ENCODE measurements around the gene MMP17. TPM values are rescaled to one million over a fixed set of nuclear protein-coding genes. Genes with fewer than 3 reads are reported as not detected.
"Not testable (repeated sequence)": the region's sequence is repeated elsewhere in the genome, so short reads cannot be mapped to it uniquely, and the experiment has no call there.

Gene MMP17
- total RNA-seq, 1 experiment from 2014 or later = 42.6 TPM

DNA sequence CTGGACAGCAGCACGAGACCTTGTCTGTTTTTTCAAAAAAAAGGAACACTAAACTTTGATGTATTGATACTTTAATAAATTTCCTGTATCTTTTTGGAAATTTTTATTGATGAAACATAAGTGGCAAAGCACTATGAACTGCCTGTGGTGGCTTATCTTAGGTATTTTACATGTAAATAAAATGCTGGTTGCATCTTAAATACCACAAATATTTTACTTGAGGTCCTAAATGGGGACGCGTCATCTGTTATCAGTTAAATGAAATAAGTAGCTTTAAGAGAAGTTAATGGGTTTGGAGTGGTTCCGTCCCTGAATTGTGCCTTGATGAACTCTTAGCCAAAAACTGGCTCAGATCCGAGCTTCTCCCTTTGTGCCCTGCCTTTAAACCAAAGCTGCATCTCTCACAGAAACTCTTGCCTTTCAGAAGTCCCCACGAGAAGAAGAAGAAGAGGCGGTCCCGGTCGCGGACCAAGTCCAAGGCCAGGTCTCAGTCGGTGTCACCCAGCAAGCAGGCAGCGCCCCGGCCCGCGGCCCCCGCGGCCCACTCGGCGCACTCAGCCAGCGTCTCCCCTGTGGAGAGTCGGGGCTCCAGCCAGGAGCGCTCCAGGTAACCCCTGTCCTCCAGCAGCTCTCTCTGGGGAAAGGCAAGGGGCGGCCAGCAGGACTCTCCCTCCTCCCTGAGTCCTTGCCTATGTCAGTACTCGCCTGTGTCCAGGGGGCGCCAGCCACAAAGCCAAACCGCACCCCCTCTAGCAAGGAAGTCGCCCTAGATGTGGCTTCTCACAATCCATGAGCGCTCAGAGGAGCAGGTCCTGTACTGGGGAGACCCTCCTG lies 31.2 kb upstream of the MMP17 start:
- in situ Hi-C loops (cut with HindIII; ENCODE audit: low pct_unique_long_range_greater_than_20kb, low sequenced_read_pairs) = no loop called here

DNA sequence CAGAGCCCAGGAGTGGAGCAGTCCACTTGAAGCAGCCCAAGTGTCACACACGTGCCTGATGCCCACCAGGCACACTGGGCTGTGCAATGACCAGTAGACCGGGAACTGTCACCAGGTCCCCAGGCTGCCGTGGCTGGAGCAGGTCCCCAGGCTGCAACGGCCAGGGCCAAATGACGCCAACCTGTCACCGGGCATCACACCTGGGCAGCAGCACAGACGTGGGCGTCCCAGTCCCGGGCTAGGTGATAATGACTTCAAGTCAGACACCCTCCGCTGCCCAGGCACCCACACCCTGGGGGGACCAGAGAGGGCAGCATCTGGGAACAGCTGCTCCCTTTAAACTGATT lies 30.6 kb upstream of the MMP17 start:
- in situ Hi-C loops (cut with HindIII; ENCODE audit: low pct_unique_long_range_greater_than_20kb, low sequenced_read_pairs) = no loop called here
- no peak for DNase-seq (ENCODE audit: low read depth, low spot score)

More for the DNA sequence above, 31.2 kb upstream of the MMP17 start:
- no peak for DNase-seq (ENCODE audit: low read depth, low spot score)

DNA sequence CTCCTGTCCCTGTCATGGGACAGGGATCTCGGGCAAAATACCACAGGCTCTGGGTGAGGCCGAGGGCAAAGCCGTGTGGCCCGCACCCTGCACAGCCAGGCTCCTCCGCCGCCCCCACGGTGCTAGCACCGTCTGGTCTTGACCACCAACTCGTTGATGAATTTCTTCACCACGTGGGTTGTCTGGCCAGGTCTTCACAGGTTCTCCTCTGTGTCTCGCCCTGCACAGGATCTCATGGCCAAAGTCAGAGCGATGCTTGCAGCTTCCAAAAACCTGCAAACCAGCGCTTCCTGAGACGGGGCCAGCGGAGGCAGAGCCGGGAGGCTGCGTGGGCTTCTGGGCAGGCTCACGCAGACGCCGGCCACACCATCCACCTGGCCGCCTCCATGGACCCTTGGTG lies 29.0 kb upstream of the MMP17 start:
- DNase-seq (ENCODE audit: low read depth, low spot score) = no peak
- in situ Hi-C loops (cut with HindIII; ENCODE audit: low pct_unique_long_range_greater_than_20kb, low sequenced_read_pairs) = no loop called here

DNA sequence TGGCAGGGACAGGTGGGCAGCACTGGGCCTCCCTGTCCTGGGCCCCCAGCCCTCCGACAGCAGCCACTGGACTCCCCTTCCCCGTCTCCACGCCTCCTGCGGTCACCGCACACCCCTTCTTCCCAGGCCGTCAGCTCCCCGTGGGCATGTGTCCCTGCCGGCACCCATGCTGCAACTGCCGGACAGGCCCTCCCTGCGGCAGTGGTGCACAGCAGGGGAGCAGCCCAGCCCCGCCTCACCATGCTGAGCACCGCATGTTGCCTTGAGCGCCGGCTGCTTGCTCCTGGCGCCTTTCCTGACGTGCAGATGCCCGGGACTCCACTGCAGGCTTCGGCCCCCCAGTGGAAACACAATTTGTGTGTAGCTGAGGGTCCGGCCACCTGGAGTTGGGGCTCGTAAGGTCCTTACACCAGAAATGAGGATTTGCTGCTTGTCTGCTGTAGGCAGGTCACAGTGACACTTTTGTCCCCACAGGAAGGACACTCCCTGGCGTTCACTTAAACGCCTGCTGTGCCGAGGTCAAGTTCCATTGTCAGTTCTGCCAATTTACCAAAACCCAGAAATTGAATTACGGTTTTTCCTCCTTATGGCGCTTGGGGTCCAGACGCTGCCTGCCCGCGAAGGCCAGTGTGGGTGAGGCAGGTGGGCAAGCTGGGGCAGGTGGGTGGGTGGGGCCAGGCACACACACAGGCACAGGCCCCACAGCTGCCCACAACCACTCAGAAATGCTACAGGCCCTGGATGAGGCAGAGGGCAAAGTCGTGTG lies 28.2 kb upstream of the MMP17 start:
- in situ Hi-C loops (cut with HindIII; ENCODE audit: low pct_unique_long_range_greater_than_20kb, low sequenced_read_pairs) = no loop called here
- DNase-seq (ENCODE audit: low read depth, low spot score) = no peak

DNA sequence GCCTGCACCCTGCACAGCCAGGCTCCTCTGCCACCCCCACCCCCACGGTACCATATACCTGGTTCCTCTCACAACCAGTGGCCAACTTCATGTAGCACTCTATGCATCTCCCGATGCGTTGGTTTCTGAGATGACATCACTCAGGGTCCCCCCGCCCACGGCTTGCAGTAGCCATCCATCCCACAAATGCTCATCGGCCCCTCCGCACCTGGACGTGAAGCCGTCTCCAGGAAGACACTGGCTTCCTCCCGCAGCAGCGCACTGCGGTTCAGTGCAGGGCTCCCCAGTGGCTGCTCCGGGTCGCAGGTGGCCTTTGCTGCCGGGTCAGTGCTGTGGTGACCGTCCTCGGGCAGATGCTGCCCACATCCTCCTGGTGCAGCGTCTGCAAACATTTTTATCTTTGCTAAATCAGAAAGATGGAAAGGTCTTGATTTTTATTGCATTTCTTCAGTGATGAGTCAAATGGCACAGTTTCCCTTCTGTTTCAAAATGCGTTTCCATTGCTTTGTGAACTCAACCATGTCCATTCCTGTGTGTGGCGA lies 27.5 kb upstream of the MMP17 start:
- no peak for DNase-seq (ENCODE audit: low read depth, low spot score)
- in situ Hi-C loops (cut with HindIII; ENCODE audit: low pct_unique_long_range_greater_than_20kb, low sequenced_read_pairs) = no loop called here

DNA sequence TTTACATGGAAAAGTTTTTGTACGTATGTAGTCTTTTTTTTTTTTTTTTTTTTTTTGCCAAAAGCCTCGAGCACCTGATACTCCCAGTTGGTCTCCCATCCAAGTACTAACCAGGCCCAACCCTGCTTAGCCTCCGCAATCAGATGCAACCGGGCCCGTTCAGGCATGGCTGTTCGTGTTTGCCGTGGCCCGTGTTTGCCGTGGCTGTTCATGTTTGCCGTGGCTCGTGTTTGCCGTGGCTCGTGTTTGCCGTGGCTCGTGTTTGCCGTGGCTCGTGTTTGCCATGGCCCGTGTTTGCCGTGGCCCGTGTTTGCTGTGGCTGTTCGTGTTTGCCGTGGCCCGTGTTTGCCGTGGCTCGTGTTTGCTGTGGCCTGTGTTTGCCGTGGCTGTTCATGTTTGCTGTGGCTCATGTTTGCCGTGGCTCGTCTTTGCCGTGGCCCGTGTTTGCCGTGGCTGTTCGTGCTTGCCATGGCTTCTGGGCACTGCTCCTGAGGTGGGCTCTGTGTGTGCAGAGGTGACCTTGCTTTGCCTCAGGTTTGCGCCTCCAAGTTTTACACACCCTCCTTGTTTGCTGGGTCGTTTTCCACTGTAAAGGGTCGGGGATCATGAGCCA lies 26.8 kb upstream of the MMP17 start:
- DNase-seq (ENCODE audit: low read depth, low spot score) = no peak
- in situ Hi-C loops (cut with HindIII; ENCODE audit: low pct_unique_long_range_greater_than_20kb, low sequenced_read_pairs) = no loop called here

DNA sequence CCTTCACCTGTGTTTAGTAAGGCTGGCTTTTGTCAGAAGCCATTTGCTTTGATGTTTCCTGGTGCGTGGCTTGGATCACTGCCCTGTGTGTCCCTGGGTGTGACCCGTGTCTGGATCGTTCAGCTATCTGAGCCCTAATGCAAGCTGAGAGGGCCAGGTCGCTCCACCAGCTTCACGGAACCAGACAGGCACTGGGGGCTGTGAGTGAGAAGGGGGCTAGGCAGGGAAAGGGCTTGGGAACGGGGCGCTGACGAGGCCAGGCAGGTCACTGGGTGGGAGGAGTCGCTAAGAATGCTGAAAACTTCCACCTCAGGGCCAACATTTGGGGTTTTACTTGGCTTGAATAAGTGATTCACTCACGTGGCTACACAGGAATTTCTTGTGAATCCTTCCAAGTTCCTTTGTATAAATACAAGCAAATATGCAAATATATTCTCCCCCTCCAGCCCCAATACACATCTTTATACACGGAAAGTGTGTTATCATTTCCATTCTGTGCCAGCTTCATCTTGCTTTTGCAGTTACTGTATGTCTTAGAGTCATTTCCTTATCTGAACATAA lies 24.2 kb upstream of the MMP17 start:
- no peak for DNase-seq (ENCODE audit: low read depth, low spot score)
- in situ Hi-C loops (cut with HindIII; ENCODE audit: low pct_unique_long_range_greater_than_20kb, low sequenced_read_pairs) = no loop called here

DNA sequence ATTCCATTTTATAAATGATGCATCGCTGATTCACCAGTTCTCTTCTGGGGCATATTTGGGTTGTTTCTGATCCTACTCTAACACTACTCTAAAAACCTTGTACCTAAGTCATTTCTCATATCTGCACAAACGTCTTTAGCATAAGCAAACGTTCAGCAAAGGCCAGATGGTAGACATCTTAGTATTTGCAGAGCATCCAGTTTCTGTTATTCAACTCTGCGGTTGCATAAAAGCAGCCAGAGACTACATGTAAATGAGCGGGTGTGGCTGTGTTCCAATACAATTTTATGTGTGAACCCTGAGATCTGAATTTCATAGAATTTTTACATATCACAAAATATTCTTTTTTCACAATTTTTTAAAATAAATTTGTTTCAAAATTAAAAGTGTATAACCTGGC lies 22.8 kb upstream of the MMP17 start:
- in situ Hi-C loops (cut with HindIII; ENCODE audit: low pct_unique_long_range_greater_than_20kb, low sequenced_read_pairs) = no loop called here
- DNase-seq (ENCODE audit: low read depth, low spot score) = no peak

DNA sequence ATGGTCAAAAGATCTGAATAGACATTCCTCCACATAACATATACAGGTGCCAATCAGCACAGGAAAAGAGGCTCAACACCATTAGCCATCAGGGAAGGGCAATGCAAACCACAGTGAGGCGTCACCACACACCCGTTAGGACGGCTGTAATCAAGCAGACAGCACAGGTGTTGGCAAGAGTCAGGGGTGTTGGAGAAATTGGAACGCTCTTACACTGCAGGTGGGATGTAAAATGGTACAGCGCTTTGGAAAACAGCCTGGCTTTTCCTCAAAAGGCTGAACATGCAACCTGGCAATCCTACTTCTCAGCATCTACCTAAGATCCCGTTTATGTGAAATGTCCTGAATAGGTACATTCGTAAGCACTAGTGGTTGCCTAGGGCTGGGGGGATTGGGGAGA lies 21.5 kb upstream of the MMP17 start:
- DNase-seq (ENCODE audit: low read depth, low spot score) = no peak
- in situ Hi-C loops (cut with HindIII; ENCODE audit: low pct_unique_long_range_greater_than_20kb, low sequenced_read_pairs) = no loop called here

DNA sequence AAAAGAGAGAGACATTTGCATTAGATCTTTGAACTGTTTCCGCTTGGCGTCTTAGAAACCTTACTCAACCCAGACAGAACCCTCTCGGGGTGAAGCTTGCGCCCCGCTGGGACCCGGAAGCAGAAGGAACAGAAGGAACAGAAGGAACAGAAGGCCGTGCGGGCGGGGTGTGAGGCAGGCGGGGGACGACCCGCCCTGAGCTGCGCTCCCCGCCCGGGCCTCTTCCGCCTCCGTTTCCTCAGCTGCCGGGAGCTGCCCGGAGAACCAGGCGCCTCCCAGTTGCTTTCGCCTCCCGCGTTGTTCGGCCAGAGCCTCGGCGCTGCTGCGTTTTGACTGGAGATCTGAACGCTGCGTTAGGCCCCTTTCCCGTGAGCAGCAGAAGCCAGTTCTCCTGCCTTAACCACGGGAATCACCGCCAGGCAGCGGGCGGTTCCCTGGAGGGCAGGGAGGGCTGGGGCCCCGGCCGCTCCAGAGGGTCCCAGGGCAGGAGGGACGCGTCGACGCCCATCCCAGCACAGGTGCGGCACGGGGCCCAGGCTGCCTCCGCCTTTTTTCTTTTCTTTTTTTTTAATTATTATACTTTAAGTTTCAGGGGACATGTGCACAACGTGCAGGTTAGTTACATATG lies 19.3 kb upstream of the MMP17 start:
- in situ Hi-C loops (cut with HindIII; ENCODE audit: low pct_unique_long_range_greater_than_20kb, low sequenced_read_pairs) = no loop called here
- no peak for DNase-seq (ENCODE audit: low read depth, low spot score)

DNA sequence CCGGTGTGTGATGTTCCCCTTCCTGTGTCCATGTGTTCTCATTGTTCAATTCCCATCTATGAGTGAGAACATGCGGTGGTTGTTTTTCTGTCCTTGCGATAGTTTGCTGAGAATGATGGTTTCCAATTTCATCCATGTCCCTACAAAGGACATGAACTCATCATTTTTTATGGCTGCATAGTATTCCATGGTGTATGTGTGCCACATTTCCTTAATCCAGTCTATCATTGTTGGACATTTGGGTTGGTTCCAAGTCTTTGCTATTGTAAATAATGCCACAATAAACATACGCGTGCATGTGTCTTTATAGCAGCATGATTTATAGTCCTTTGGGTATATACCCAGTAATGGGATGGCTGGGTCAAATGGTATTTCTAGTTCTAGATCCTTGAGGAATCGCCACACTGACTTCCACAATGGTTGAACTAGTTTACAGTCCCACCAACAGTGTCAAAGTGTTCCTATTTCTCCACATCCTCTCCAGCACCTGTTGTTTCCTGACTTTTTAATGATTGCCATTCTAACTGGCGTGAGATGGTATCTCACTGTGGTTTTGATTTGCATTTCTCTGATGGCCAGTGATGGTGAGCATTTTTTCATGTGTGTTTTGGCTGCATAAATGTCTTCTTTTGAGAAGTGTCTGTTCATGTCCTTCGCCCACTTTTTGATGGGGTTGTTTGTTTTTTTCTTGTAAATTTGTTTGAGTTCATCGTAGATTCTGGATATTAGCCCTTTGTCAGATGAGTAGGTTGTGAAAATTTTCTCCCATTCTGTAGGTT lies 18.5 kb upstream of the MMP17 start:
- in situ Hi-C loops (cut with HindIII; ENCODE audit: low pct_unique_long_range_greater_than_20kb, low sequenced_read_pairs); DNase-seq (ENCODE audit: low read depth, low spot score): not testable (repeated sequence)

DNA sequence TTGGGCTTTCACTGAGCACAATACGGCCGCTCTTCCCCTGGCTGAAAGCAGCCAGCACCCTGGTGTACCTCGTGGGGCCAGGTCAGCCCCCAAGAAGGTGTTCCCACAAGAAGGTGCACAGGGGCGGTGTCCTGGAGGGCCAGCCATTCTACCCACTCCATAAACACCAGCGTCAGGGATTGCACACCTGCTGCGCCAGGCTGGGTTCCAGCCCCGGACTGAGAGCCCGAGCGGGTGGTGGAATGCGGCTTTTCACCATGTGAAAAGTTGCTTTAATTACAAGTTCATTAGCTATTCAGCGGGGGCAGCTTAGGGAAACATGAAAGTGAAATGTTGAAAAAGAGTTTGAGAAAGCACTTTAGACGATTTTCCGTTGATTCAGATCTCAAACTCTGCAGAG lies 17.5 kb upstream of the MMP17 start:
- no peak for DNase-seq (ENCODE audit: low read depth, low spot score)
- in situ Hi-C loops (cut with HindIII; ENCODE audit: low pct_unique_long_range_greater_than_20kb, low sequenced_read_pairs) = no loop called here

DNA sequence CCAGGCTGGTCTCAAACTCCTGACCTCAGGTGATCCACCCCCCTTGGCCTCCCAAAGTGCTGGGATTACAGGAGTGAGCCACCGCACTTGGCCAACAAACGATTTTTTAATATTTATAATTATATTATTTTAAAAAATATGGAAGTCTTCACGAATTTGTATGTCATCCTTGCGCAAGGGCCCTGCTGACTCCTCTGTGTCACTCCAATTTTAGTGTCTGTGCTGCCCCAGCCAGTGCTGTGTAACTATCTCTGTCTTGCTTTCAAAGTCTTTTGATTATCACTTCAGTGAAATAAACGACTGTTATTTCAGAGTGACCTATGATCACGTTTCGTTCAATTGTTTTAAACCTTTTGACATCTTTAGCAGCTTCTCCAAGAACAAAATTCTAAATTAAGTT lies 13.1 kb upstream of the MMP17 start:
- DNase-seq (ENCODE audit: low read depth, low spot score) = no peak
- in situ Hi-C loops (cut with HindIII; ENCODE audit: low pct_unique_long_range_greater_than_20kb, low sequenced_read_pairs) = no loop called here

DNA sequence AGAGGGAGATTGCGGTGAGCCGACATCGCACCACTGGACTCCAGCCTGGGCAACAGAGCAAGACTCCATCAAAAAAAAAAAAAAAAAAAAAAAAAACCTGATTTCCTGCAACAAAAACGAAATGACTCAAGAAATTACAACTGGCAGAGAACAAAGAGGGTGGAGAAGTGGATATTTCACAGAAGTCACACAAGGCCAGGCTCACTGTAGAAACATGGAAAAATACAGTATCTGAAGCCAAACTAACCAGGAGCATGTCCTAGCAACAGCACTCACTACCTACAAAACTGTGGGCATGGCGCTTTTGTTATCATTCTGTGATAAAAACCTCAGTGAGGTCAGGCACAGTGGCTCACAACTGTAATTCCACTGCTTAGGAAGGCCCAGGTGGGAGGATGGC lies 11.7 kb upstream of the MMP17 start:
- in situ Hi-C loops (cut with HindIII; ENCODE audit: low pct_unique_long_range_greater_than_20kb, low sequenced_read_pairs) = no loop called here
- DNase-seq (ENCODE audit: low read depth, low spot score) = no peak

DNA sequence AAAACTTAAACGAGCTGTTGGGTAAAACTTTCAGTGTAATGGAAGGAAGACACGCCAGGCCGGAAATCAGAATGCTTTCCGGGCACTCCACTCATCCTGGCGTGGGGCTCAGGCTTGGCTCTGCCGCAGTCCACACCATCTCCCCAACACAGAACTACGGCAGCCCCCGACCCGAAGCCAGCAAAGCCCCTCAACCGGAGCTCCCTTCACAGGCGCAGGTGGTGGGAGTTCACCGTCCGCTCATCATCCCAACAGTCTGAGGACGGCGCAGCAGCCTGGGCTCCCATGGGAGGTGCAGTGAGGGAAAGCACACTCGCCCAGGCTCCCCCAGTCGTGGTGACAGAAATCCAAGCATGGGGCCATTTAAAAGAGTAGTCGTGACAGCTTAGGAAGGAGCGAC lies 11.0 kb upstream of the MMP17 start:
- no peak for DNase-seq (ENCODE audit: low read depth, low spot score)
- in situ Hi-C loops (cut with HindIII; ENCODE audit: low pct_unique_long_range_greater_than_20kb, low sequenced_read_pairs) = no loop called here

DNA sequence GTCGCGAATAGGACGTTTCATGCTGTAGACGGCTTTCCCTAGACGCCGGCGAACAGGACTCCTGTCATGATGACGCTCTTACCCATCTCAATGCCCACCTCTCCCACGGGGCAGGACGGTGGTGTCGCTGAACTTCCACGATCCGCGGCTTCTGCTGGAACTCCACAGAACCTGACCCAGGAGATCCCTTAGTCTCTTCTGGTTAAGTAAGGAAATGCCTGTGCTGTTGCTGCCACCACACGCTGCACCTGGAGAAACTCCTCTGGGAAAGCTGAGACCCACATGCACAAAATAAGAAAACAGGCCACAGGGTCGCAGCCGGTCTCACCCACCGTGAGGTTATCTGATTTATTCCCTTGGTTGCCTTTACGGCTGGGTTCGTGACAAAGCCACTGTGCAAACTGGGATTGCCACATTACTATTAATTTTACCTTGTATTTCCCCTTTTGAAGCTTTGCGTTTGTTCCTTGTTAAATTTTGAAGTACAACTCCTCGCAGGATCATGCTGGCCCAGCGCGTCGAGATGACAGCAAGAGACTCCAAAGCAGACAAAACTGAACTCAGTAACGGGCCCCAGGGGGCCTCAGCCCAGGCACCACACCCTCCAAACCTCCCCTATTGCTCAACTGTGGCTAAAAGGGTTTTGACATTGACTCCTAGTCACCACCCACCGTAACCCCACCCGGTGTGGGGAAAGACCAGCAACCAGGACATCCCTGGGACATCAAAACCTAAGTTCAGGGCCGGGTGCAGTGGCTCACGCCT lies 9.2 kb upstream of the MMP17 start:
- no peak for DNase-seq (ENCODE audit: low read depth, low spot score)
- in situ Hi-C loops (cut with HindIII; ENCODE audit: low pct_unique_long_range_greater_than_20kb, low sequenced_read_pairs) = no loop called here

Measured in SK-MEL-5 (cell line).